GM12878 (cell line): Measurements from ENCODE around the gene TSHZ2. TPM values are rescaled to one million over a fixed set of nuclear protein-coding genes. Genes with fewer than 3 reads are reported as not detected.

Experiments used
- ATAC-seq: fragments of 200-7000 bp; cut with Tn5 transposase; 3 replicates; pipeline ENCODE4 v1.9.1; 2020; ENCODE audit warnings: mild to moderate bottlenecking, moderate library complexity
- BruUV-seq: library from RNA; stranded (reverse); fragments of 400-500 nt; replicated peaks from 2 replicates; lab custom pipeline; 2021; lab: Mats Ljungman, UMichigan
- CTCF ChIA-PET: fragments of 300-600 bp; sonication (Branson Sonifier 250); formaldehyde crosslinking; extraction: SDS; loops from one replicate; lab custom pipeline; 2021; ENCODE audit warnings: inconsistent platforms; lab: Yijun Ruan, JAX
- POLR2A ChIA-PET: fragments of 350-600 bp; formaldehyde crosslinking; extraction: SDS; loops from one replicate; lab custom pipeline; 2021; ENCODE audit warnings: inconsistent platforms; lab: Charles Lee
- RAD21 ChIA-PET: fragments of 300-600 bp; sonication (Branson Sonifier 250); formaldehyde crosslinking; loops from one replicate; lab custom pipeline; 2023; ENCODE audit warnings: antibody characterized with exemption; ENCODE audit not compliant: unreplicated experiment; lab: Charles Lee
- SMC1A ChIA-PET: fragments of 300-600 bp; sonication (Branson Sonifier 250); formaldehyde crosslinking; loops from one replicate; lab custom pipeline; 2023; ENCODE audit not compliant: unreplicated experiment, uncharacterized antibody; lab: Charles Lee
- DNase-seq: peaks from one replicate; pipeline ENCODE4 v3.0.0-alpha.2; 2011; ENCODE audit warnings: low read depth, low spot score
- FAIRE-seq: peaks from 3 replicates; lab custom pipeline; 2011; peaks lifted over from hg19 to GRCh38; lab: Jason Lieb, UNC
- H2AFZ ChIP-seq: 2 replicates; pipeline ENCODE4 v1.6.0; 2011; ENCODE audit warnings: low read depth, low read length, control low read depth; ENCODE audit not compliant: control insufficient read depth
- H3K27ac ChIP-seq: 2 replicates; pipeline ENCODE4 v1.5.1; 2011; ENCODE audit warnings: control low read depth; ENCODE audit not compliant: control insufficient read depth, insufficient read depth
- H3K27me3 ChIP-seq, 2 experiments: replicated peaks in 1 of 2; 2 replicates each; pipeline versions ENCODE4 v1.6.0 to v1.6.1; 2011; ENCODE audit warnings: low read length in 1 of 2; ENCODE audit not compliant: control insufficient read depth in 2 of 2, insufficient read depth in 2 of 2
- H3K36me3 ChIP-seq, 2 experiments: 2 replicates each; pipeline ENCODE4 v1.5.1; 2011; ENCODE audit warnings: low read length in 1 of 2; ENCODE audit not compliant: control insufficient read depth in 2 of 2, insufficient read depth in 2 of 2
- H3K4me1 ChIP-seq: 2 replicates; pipeline ENCODE4 v1.6.1; 2011; ENCODE audit warnings: mild to moderate bottlenecking, low read length, moderate library complexity, mixed read lengths; ENCODE audit not compliant: control insufficient read depth, insufficient read depth
- H3K4me2 ChIP-seq: 2 replicates; pipeline ENCODE4 v1.6.0; 2011; ENCODE audit warnings: control low read depth; ENCODE audit not compliant: control insufficient read depth, insufficient read depth
- H3K4me3 ChIP-seq: fragments of 200-600 bp; sonication (generic); 2 replicates; pipeline ENCODE4 v1.5.1; 2016
- H3K79me2 ChIP-seq: 2 replicates; pipeline ENCODE4 v1.6.0; 2011; ENCODE audit warnings: low read length; ENCODE audit not compliant: control insufficient read depth, insufficient read depth
- H3K9ac ChIP-seq: 2 replicates; pipeline ENCODE4 v1.8.0; 2011; ENCODE audit warnings: low read length, control low read depth, mixed read lengths; ENCODE audit not compliant: control insufficient read depth, insufficient read depth
- H3K9me3 ChIP-seq: replicated peaks from 3 replicates; pipeline ENCODE4 v1.5.1; 2011; ENCODE audit warnings: mild to moderate bottlenecking, low read length; ENCODE audit not compliant: control insufficient read depth, insufficient read depth
- H4K20me1 ChIP-seq: 2 replicates; pipeline ENCODE4 v1.6.0; 2011; ENCODE audit not compliant: control insufficient read depth, insufficient read depth
- CBX5 ChIP-seq: sonication (generic); IDR thresholded peaks from 2 replicates; pipeline ENCODE4 v1.6.1; 2016; ENCODE audit warnings: low read depth, moderate library complexity, mild to moderate bottlenecking, inconsistent platforms
- CREB1 ChIP-seq: IDR thresholded peaks from 2 replicates; pipeline ENCODE4 v1.6.1; 2012; ENCODE audit warnings: low read depth, mild to moderate bottlenecking, inconsistent platforms
- CREM ChIP-seq: IDR thresholded peaks from 2 replicates; pipeline ENCODE4 v1.6.1; 2014; ENCODE audit warnings: antibody characterized with exemption, low read depth
- KLF5 ChIP-seq: fragments of 450-650 bp; IDR thresholded peaks from 2 replicates; pipeline ENCODE4 v1.6.1; 2014; ENCODE audit warnings: mild to moderate bottlenecking; ENCODE audit not compliant: partially characterized antibody
- NFXL1 ChIP-seq: fragments of 450-650 bp; IDR thresholded peaks from 2 replicates; pipeline ENCODE4 v1.6.1; 2017; ENCODE audit warnings: antibody characterized with exemption, mild to moderate bottlenecking, borderline replicate concordance
- PML ChIP-seq: IDR thresholded peaks from 2 replicates; pipeline ENCODE4 v1.6.1; 2012; ENCODE audit warnings: low read length, inconsistent platforms
- POU2F2 ChIP-seq: IDR thresholded peaks from 3 replicates; pipeline ENCODE4 v1.6.1; 2011; ENCODE audit warnings: low read depth, mild to moderate bottlenecking, low read length, borderline replicate concordance
- RAD51 ChIP-seq: fragments of 450-650 bp; IDR thresholded peaks from 2 replicates; pipeline ENCODE4 v1.6.1; 2016; ENCODE audit warnings: moderate library complexity, mild to moderate bottlenecking, inconsistent platforms
- RFX5 ChIP-seq: IDR thresholded peaks from 2 replicates; pipeline ENCODE4 v1.6.1; 2011; ENCODE audit warnings: low read depth, low read length, improper control_type of control experiment
- SMAD5 ChIP-seq: IDR thresholded peaks from 2 replicates; pipeline ENCODE4 v1.6.1; 2016; ENCODE audit warnings: antibody characterized with exemption, low read depth
- SMC3 ChIP-seq: IDR thresholded peaks from 2 replicates; pipeline ENCODE4 v1.6.1; 2011; ENCODE audit warnings: low read length, improper control_type of control experiment, borderline replicate concordance
- SP1 ChIP-seq: IDR thresholded peaks from one replicate; pipeline ENCODE4 v1.6.1; 2011; ENCODE audit warnings: low read depth, low read length
- SREBF2 ChIP-seq: IDR thresholded peaks from 2 replicates; pipeline ENCODE4 v1.6.1; 2012; ENCODE audit warnings: mild to moderate bottlenecking, low read length
- TAF1 ChIP-seq: IDR thresholded peaks from 2 replicates; pipeline ENCODE4 v1.6.1; 2011; ENCODE audit warnings: mild to moderate bottlenecking, low read depth, low read length, borderline replicate concordance
- WRNIP1 ChIP-seq: IDR thresholded peaks from 2 replicates; pipeline ENCODE4 v1.6.1; 2011; ENCODE audit warnings: low read depth, low read length, improper control_type of control experiment, borderline replicate concordance
- ZNF217 ChIP-seq: fragments of 450-650 bp; IDR thresholded peaks from 2 replicates; pipeline ENCODE4 v1.6.1; 2017; ENCODE audit warnings: antibody characterized with exemption, mild to moderate bottlenecking
- WGBS: methylation state at CpG from one replicate; pipeline ENCODE4 v1.1.6; 2016; ENCODE audit warnings: low lambda C conversion rate; ENCODE audit not compliant: insufficient replicate concordance, insufficient coverage; ENCODE audit errors: missing lambda C conversion rate; 5-methylcytosine and 5-hydroxymethylcytosine counted together
- in situ Hi-C: fragments of 300-500 bp; cut with MboI; formaldehyde crosslinking; loops from 9 replicates; pipeline ENCODE4 v1.14.3; 2018; ENCODE audit warnings: mixed read lengths
- intact Hi-C: fragments of 100-400 bp; cut with micrococcal nuclease; formaldehyde crosslinking; loops from one replicate; pipeline ENCODE4 v1.14.2; 2022; ENCODE audit not compliant: unreplicated experiment
- polyA plus RNA-seq, 11 experiments: library from polyadenylated mRNA; depleted of rRNA in 4 of 11; unstranded in 6 of 11; stranded (reverse) in 5 of 11; fragments of >200 nt; fragmentation: Nextera tagmentation in 4 of 11; fragmentation: Illumina TruSeq in 1 of 11; extraction: Ambion mirVana in 4 of 11; extraction: Trizol in 1 of 11; gene quantifications; 1 replicate in 1 of 11; 2 replicates in 10 of 11; pipeline versions ENCODE4 v1.2.1 to v1.2.3, GENCODE V29; 2011 to 2016; ENCODE audit warnings: inconsistent platforms in 2 of 11, missing spikeins in 2 of 11, low read depth in 1 of 11
- total RNA-seq, 4 experiments: library from RNA; depleted of rRNA in 3 of 4; stranded (reverse); fragments of >200 nt in 3 of 4; fragmentation: Illumina TruSeq in 1 of 4; extraction: Trizol in 1 of 4; gene quantifications; 2 replicates each; pipeline versions ENCODE4 v1.2.1 to v1.2.3, GENCODE V29; 2013 to 2021
- TF ChIP-seq, protein P1 (sequence below): fragments of 450-650 bp; IDR thresholded peaks from 2 replicates; pipeline ENCODE4 v1.6.1; 2016; ENCODE audit warnings: mild to moderate bottlenecking
- TF ChIP-seq, protein P2 (sequence below): fragments of 450-650 bp; IDR thresholded peaks from 2 replicates; pipeline ENCODE4 v1.6.1; 2016; ENCODE audit warnings: mild to moderate bottlenecking
- TF ChIP-seq, protein P3 (sequence below): IDR thresholded peaks from 2 replicates; pipeline ENCODE4 v1.6.1; 2012; ENCODE audit warnings: low read length, inconsistent platforms
- TF ChIP-seq, protein P4 (sequence below), 3 experiments: IDR thresholded peaks in 2 of 3; conservative IDR thresholded peaks in 1 of 3; 2 replicates each; pipeline ENCODE4 v1.5.1; 2011; ENCODE audit warnings: low read depth in 3 of 3, low read length in 3 of 3, mild to moderate bottlenecking in 3 of 3, control low read depth in 2 of 3, moderate library complexity in 2 of 3, inconsistent platforms in 1 of 3, mixed read lengths in 1 of 3; ENCODE audit not compliant: control insufficient read depth in 2 of 3, insufficient read depth in 1 of 3; ENCODE audit errors: extremely low read depth in 1 of 3

TSHZ2 gene
- total and polyA plus RNA-seq, 10 of the 15 experiments (the other 5 are each of a cell fraction or from before 2014, with no cell fraction given): 0.01 to 0.86 (median 0.13) TPM; not detected in 2

DNA sequence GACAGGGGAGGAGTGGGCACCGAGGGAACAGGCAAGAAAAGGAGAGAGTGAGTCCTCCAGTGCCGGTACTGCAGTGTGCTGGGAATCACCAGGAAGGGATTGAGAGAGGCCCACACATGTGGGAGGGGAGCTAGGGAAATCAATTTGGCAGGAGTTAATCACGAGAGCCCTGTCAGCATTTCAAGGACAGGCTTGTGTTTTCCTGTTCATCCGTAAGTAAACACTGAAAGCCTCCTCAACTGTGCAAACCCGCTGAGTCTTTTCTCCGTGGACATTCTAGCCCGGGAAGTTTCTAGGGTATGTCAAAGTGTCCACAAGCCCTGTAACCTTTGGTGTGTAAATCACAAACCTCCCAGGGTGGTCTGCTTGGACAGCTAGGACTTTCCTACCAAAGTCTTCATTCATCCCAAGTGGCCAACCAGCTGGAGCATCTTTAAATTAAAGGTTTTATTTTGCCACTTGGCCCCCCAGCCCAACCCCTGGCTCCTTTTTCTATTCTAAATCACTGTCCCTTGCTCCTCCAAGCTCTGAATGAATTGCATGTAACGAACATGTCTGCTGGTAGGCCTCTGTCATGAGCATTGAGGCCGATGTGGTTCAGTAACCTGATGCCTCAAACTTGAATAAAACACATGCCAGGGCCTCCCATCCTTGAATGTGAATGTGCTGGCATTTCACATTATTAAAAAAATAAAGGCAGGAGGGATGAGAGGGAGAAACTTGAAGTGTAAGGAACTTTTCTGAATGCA lies 472.4 kb downstream of the TSHZ2 start (continued):
- TF ChIP-seq WRNIP1: no peak
- no peak for TF ChIP-seq SREBF2
- TF ChIP-seq NFXL1: no peak
- TF ChIP-seq CBX5: no peak
- no peak for TF ChIP-seq CREB1
- no peak for TF ChIP-seq SP1
- no peak for TF ChIP-seq PML
- TF ChIP-seq, protein P1, sequence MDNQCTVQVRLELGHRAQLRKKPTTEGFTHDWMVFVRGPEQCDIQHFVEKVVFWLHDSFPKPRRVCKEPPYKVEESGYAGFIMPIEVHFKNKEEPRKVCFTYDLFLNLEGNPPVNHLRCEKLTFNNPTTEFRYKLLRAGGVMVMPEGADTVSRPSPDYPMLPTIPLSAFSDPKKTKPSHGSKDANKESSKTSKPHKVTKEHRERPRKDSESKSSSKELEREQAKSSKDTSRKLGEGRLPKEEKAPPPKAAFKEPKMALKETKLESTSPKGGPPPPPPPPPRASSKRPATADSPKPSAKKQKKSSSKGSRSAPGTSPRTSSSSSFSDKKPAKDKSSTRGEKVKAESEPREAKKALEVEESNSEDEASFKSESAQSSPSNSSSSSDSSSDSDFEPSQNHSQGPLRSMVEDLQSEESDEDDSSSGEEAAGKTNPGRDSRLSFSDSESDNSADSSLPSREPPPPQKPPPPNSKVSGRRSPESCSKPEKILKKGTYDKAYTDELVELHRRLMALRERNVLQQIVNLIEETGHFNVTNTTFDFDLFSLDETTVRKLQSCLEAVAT: no peak
- no peak for TF ChIP-seq TAF1
- TF ChIP-seq POU2F2: no peak
- TF ChIP-seq KLF5: no peak
- TF ChIP-seq SMAD5: no peak

DNA sequence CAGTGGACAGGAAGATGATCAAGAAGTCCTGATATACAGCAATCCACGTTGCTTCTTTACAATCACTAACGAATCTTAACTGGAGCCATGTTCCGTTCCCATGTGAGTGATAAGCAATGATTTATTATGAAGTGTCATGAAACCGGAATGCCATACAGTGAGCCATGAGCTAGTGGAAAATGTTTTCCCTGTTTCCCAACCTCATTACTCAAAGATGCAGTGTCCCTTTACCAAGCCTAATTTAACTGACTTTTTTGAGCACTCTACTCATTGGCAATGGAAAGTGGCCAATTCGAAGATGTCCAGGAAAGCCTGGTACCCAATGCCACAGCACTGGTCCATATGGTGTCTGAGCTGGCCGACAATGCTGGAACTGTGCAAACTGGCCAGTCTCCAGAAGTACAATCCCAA lies 473.2 kb downstream of the TSHZ2 start:
- no peaks in the 10 kb centered on the region for H3K27me3 ChIP-seq
- no peak overlapping the region for H2AFZ ChIP-seq
- no peak overlapping the region for H3K4me2 ChIP-seq
- 27% methylated on average over 6 of the region's 6 CpGs for WGBS
- H3K4me3 ChIP-seq: no peak overlapping the region
- H3K27ac ChIP-seq: no peak overlapping the region
- SMC1A ChIA-PET: interaction anchor here (1.3 kb wide), 1 partner anchor 32 kb away, joined by 3 read pairs; no protein-coding TSS in a partner anchor
- H4K20me1 ChIP-seq: no peaks in the 10 kb centered on the region
- no TSS peak for BruUV-seq
- POLR2A ChIA-PET: no interaction called here
- FAIRE-seq (no peak), DNase-seq (no peak), ATAC-seq (no peak)
- RAD21 ChIA-PET: no interaction called here
- H3K4me1 ChIP-seq: no peaks in the 10 kb centered on the region
- CTCF ChIA-PET: no interaction called here
- no peak overlapping the region for H3K9ac ChIP-seq
- H3K36me3 ChIP-seq: no peaks in the 10 kb centered on the region
- in situ Hi-C loops (no loop called here), intact Hi-C loops (no loop called here)
- H3K79me2 ChIP-seq: no peaks in the 10 kb centered on the region
- H3K9me3 ChIP-seq: peaks cover 3% of the 10 kb centered on the region; the same call in 1 of the 3 replicates
- TF ChIP-seq SMC3: no peak
- no peak for TF ChIP-seq RFX5
- no peak for TF ChIP-seq ZNF217
- TF ChIP-seq, protein P2, sequence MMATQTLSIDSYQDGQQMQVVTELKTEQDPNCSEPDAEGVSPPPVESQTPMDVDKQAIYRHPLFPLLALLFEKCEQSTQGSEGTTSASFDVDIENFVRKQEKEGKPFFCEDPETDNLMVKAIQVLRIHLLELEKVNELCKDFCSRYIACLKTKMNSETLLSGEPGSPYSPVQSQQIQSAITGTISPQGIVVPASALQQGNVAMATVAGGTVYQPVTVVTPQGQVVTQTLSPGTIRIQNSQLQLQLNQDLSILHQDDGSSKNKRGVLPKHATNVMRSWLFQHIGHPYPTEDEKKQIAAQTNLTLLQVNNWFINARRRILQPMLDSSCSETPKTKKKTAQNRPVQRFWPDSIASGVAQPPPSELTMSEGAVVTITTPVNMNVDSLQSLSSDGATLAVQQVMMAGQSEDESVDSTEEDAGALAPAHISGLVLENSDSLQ: no peak
- no peak for TF ChIP-seq RAD51
- TF ChIP-seq, protein P3, sequence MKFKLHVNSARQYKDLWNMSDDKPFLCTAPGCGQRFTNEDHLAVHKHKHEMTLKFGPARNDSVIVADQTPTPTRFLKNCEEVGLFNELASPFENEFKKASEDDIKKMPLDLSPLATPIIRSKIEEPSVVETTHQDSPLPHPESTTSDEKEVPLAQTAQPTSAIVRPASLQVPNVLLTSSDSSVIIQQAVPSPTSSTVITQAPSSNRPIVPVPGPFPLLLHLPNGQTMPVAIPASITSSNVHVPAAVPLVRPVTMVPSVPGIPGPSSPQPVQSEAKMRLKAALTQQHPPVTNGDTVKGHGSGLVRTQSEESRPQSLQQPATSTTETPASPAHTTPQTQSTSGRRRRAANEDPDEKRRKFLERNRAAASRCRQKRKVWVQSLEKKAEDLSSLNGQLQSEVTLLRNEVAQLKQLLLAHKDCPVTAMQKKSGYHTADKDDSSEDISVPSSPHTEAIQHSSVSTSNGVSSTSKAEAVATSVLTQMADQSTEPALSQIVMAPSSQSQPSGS: no peak
- TF ChIP-seq CREM: no peak
- TF ChIP-seq, protein P4, sequence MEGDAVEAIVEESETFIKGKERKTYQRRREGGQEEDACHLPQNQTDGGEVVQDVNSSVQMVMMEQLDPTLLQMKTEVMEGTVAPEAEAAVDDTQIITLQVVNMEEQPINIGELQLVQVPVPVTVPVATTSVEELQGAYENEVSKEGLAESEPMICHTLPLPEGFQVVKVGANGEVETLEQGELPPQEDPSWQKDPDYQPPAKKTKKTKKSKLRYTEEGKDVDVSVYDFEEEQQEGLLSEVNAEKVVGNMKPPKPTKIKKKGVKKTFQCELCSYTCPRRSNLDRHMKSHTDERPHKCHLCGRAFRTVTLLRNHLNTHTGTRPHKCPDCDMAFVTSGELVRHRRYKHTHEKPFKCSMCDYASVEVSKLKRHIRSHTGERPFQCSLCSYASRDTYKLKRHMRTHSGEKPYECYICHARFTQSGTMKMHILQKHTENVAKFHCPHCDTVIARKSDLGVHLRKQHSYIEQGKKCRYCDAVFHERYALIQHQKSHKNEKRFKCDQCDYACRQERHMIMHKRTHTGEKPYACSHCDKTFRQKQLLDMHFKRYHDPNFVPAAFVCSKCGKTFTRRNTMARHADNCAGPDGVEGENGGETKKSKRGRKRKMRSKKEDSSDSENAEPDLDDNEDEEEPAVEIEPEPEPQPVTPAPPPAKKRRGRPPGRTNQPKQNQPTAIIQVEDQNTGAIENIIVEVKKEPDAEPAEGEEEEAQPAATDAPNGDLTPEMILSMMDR (IDR thresholded peaks at IDR 0.05 in 2 of 3, conservative IDR thresholded peaks at IDR 0.05 in 1 of 3; ENCODE audit: control insufficient read depth in 2 of 3, extremely low read depth in 1 of 3, insufficient read depth in 1 of 3, low read depth in 3 of 3, low read length in 3 of 3): no peak
